ENCODE results near the gene GPC5. TPM values are rescaled to one million over a fixed set of nuclear protein-coding genes. Genes with fewer than 3 reads are reported as not detected.

Gene GPC5
- total RNA-seq, 1 donor from 2014 or later = 0.28 TPM

DNA sequence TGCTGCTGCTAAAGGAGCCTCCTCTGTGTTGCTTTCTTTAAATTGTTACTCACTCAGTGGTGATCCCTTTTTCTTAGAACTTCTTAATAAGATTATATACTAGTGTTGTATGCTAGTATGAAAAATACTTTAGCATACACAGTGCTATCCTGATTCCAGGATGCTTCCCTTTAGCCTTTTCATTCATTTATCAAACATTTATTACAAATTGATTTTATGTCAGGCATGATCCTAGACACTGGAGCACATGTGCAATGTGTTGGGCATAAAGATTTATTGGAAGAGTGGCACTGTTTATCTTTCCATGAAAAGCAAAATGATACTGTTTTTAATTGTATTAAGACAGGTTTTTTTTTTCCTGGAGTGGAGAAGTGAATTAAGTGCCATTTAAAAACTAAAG lies 249.6 kb downstream of the GPC5 start:
- Mint-ChIP-seq H3K9me3 (no peaks in the 10 kb centered on the region), H3K27ac (ENCODE audit: unreplicated experiment) (no peak overlapping the region), H3K36me3 (ENCODE audit: low read depth) (no peaks in the 10 kb centered on the region), H3K4me3 (no peak overlapping the region), H3K4me1 (no peaks in the 10 kb centered on the region), H3K27me3 (ENCODE audit: low read depth) (no peaks in the 10 kb centered on the region)
- DNase-seq (ENCODE audit: low read depth, low spot score) = no peak
- TF ChIP-seq, protein P1, sequence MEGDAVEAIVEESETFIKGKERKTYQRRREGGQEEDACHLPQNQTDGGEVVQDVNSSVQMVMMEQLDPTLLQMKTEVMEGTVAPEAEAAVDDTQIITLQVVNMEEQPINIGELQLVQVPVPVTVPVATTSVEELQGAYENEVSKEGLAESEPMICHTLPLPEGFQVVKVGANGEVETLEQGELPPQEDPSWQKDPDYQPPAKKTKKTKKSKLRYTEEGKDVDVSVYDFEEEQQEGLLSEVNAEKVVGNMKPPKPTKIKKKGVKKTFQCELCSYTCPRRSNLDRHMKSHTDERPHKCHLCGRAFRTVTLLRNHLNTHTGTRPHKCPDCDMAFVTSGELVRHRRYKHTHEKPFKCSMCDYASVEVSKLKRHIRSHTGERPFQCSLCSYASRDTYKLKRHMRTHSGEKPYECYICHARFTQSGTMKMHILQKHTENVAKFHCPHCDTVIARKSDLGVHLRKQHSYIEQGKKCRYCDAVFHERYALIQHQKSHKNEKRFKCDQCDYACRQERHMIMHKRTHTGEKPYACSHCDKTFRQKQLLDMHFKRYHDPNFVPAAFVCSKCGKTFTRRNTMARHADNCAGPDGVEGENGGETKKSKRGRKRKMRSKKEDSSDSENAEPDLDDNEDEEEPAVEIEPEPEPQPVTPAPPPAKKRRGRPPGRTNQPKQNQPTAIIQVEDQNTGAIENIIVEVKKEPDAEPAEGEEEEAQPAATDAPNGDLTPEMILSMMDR (conservative IDR thresholded peaks at IDR 0.05) = no peak

DNA sequence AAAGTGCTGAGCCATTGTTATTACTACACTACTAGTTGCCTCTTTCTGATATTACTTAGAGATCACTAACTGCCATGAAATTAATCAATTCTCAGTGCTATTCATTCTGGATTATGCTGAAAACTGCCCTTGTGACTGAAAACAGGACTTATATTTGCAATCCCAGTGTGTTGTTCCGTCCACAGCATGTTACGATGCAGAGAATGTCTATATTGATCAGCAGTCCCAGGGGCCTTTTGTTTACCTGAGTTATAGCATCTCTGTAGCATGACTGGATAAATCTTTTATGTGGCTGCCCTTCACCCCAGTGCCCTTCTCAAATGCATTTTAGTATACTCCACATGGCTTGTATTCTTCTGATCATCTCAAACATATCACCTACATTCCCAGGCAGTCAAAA lies 251.0 kb downstream of the GPC5 start:
- Mint-ChIP-seq H3K27ac (ENCODE audit: unreplicated experiment) (no peak overlapping the region), H3K9me3 (no peaks in the 10 kb centered on the region), H3K36me3 (ENCODE audit: low read depth) (no peaks in the 10 kb centered on the region), H3K27me3 (ENCODE audit: low read depth) (no peaks in the 10 kb centered on the region), H3K4me1 (no peaks in the 10 kb centered on the region), H3K4me3 (no peak overlapping the region)
- DNase-seq (ENCODE audit: low read depth, low spot score) = no peak
- TF ChIP-seq, protein P1 (conservative IDR thresholded peaks at IDR 0.05) = no peak

DNA sequence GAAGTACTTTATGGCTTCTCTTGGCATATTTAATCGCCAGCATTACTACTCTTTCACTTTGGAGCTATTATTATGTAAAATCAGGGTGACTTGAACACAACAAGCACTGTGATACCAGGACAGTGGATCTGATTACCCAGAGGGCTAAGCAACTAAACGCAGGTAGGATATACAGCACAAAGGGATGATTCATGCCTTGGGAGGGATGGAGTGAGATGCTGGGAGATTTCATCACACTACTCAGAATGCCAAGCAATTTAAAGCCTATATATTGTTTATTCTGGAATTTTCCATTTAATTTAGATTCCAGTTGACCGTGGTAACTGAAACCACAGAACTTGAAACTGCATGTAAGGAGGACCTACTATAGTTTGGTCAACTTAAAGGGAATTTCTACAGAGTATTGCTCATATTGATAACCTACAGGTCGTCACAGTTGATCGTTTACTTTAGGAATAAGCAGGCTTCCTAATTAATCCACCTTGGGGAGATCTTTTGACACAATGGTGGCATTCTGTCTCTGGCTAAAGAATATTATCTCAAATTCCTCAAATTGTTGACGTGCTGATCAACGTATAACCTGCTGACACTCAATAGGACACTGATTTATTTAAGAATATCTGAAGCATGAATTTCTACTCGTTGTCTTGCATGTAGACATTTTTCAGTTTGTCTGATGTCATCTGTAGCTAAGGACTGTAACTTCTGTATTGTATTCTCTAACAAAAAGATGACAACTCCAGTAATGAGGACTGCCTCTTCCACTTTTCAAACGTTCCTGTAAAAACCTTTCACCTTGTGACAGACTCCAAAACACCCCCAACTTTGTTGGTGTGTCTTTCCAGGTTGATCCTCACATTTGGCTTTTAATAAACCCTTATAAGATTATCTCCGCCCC lies 254.2 kb downstream of the GPC5 start:
- H3K4me1 Mint-ChIP-seq = no peaks in the 10 kb centered on the region
- H3K9me3 Mint-ChIP-seq = no peaks in the 10 kb centered on the region
- H3K27me3 Mint-ChIP-seq (ENCODE audit: low read depth) = no peaks in the 10 kb centered on the region
- no peak overlapping the region for H3K4me3 Mint-ChIP-seq
- H3K36me3 Mint-ChIP-seq (ENCODE audit: low read depth) = no peaks in the 10 kb centered on the region
- H3K27ac Mint-ChIP-seq (ENCODE audit: unreplicated experiment) = no peak overlapping the region
- TF ChIP-seq, protein P1 (conservative IDR thresholded peaks at IDR 0.05) = no peak
- no peak for DNase-seq (ENCODE audit: low read depth, low spot score)

DNA sequence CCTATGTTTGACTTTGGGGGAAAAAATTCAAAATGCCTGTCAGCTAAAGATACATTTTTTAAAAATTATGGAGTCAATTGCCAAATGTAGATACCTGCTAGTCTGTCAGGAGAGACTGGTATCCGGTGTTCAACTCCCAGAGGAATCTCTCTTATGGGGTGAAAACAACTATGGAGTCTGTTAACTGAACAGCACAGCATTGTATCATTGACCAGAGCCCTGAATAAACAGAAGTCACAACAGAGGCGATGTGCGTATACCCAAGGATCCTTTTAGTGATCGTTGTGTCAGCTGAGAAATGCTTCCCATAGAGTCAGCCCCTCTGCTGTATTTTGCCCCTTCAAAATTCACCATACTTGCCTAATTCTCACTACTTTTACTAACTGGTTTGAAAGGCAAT lies 257.3 kb downstream of the GPC5 start:
- H3K27ac Mint-ChIP-seq (ENCODE audit: unreplicated experiment) = no peak overlapping the region
- H3K9me3 Mint-ChIP-seq = no peaks in the 10 kb centered on the region
- H3K4me3 Mint-ChIP-seq = no peak overlapping the region
- no peaks in the 10 kb centered on the region for H3K4me1 Mint-ChIP-seq
- no peaks in the 10 kb centered on the region for H3K36me3 Mint-ChIP-seq (ENCODE audit: low read depth)
- no peaks in the 10 kb centered on the region for H3K27me3 Mint-ChIP-seq (ENCODE audit: low read depth)
- DNase-seq (ENCODE audit: low read depth, low spot score) = no peak
- TF ChIP-seq, protein P1 (conservative IDR thresholded peaks at IDR 0.05) = no peak

DNA sequence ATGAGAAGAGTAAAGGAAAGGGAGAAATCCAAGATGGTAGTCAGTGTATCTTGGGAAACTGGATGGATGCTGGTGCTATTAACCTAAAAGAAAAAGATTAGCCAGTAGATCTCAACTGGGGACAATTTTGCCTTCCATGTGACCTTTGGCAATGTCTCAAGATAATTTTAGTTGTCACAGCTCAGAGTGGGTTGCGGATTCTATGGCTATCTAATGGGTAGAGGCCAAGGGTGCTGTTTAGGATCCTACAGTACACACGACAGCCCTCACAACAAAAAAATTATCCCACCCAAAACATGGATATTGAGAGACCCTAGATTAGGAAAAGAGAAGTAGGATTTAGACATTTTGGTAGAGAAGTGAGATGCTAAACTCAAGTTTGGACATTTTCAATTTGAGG lies 258.9 kb downstream of the GPC5 start:
- H3K27ac Mint-ChIP-seq (ENCODE audit: unreplicated experiment) = no peak overlapping the region
- no peak overlapping the region for H3K4me3 Mint-ChIP-seq
- no peaks in the 10 kb centered on the region for H3K27me3 Mint-ChIP-seq (ENCODE audit: low read depth)
- TF ChIP-seq, protein P1 (conservative IDR thresholded peaks at IDR 0.05) = no peak
- H3K36me3 Mint-ChIP-seq (ENCODE audit: low read depth) = no peaks in the 10 kb centered on the region
- no peaks in the 10 kb centered on the region for H3K4me1 Mint-ChIP-seq
- DNase-seq (ENCODE audit: low read depth, low spot score) = no peak
- no peaks in the 10 kb centered on the region for H3K9me3 Mint-ChIP-seq
